ENCODE results near the gene GPR150. TPM values are rescaled to one million over a fixed set of nuclear protein-coding genes. Genes with fewer than 3 reads are reported as not detected.
"Not testable (repeated sequence)": the region's sequence is repeated elsewhere in the genome, so short reads cannot be mapped to it uniquely, and the experiment has no call there.

GPR150 gene
- total and polyA plus RNA-seq, 9 of the 15 experiments (the other 6 are each of a cell fraction or from before 2014, with no cell fraction given) = not detected

GRCh38 chr5:95646226-95646568 is 26.3 kb downstream of the GPR150 start (continued):
- TF ChIP-seq PBX2 (CRISPR knock-in tag; IDR thresholded peaks at IDR 0.05; ENCODE audit: low read depth); NR2C1 (IDR thresholded peaks at IDR 0.05): not testable (repeated sequence)
- 0 out of 2 replicates have a peak, but pooled peaks have one; percentile 9 for TF ChIP-seq PBX2 (tag; conservative IDR thresholded peaks at IDR 0.05; ENCODE audit: low read depth)
- TF ChIP-seq ZBTB26 (CRISPR knock-in tag; IDR thresholded peaks at IDR 0.05) = 0 out of 2 replicates have a peak, but pooled peaks have one; percentile 28
- TF ChIP-seq, protein P1, sequence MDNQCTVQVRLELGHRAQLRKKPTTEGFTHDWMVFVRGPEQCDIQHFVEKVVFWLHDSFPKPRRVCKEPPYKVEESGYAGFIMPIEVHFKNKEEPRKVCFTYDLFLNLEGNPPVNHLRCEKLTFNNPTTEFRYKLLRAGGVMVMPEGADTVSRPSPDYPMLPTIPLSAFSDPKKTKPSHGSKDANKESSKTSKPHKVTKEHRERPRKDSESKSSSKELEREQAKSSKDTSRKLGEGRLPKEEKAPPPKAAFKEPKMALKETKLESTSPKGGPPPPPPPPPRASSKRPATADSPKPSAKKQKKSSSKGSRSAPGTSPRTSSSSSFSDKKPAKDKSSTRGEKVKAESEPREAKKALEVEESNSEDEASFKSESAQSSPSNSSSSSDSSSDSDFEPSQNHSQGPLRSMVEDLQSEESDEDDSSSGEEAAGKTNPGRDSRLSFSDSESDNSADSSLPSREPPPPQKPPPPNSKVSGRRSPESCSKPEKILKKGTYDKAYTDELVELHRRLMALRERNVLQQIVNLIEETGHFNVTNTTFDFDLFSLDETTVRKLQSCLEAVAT (IDR thresholded peaks at IDR 0.05) = peak in 1 of 2 experiments; percentile 81; a peak in 2 of 4 replicates
- 0 out of 2 replicates have a peak, but pooled peaks have one; percentile 0 for TF ChIP-seq TAL1 (IDR thresholded peaks at IDR 0.05)
- peak; percentile 38 for TF ChIP-seq BRD9 (IDR thresholded peaks at IDR 0.05; ENCODE audit: low read depth, partially characterized antibody)
- TF ChIP-seq ZNF445 (CRISPR knock-in tag; IDR thresholded peaks at IDR 0.05; ENCODE audit: low read depth) = 0 out of 2 replicates have a peak, but pooled peaks have one; percentile 58
- 0 out of 2 replicates have a peak, but pooled peaks have one; percentile 27 for TF ChIP-seq ZFP1 (CRISPR knock-in tag; IDR thresholded peaks at IDR 0.05)
- 0 out of 2 replicates have a peak, but pooled peaks have one; percentile 49 for TF ChIP-seq ZNF174 (CRISPR knock-in tag; IDR thresholded peaks at IDR 0.05)
- TF ChIP-seq, protein P2, sequence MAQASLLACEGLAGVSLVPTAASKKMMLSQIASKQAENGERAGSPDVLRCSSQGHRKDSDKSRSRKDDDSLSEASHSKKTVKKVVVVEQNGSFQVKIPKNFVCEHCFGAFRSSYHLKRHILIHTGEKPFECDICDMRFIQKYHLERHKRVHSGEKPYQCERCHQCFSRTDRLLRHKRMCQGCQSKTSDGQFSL (CRISPR knock-in tag; IDR thresholded peaks at IDR 0.05) = not testable (repeated sequence)
- TF ChIP-seq, protein P2 (tag; IDR thresholded peaks at IDR 0.05) = peak in 1 of 2 experiments; percentile 71; a peak in 2 of 4 replicates
- peak; percentile 74; the same call in 1 of the 2 replicates for TF ChIP-seq NR2C1 (tag; IDR thresholded peaks at IDR 0.05)
- 0 out of 2 replicates have a peak, but pooled peaks have one; percentile 78 for TF ChIP-seq MTF1 (CRISPR knock-in tag; IDR thresholded peaks at IDR 0.05; ENCODE audit: borderline replicate concordance)
- 0 out of 2 replicates have a peak, but pooled peaks have one; percentile 17 for TF ChIP-seq SMARCE1 (IDR thresholded peaks at IDR 0.05)
- TF ChIP-seq ZNF444 (CRISPR knock-in tag; IDR thresholded peaks at IDR 0.05) = 0 out of 2 replicates have a peak, but pooled peaks have one; percentile 38
- TF ChIP-seq, protein P3, sequence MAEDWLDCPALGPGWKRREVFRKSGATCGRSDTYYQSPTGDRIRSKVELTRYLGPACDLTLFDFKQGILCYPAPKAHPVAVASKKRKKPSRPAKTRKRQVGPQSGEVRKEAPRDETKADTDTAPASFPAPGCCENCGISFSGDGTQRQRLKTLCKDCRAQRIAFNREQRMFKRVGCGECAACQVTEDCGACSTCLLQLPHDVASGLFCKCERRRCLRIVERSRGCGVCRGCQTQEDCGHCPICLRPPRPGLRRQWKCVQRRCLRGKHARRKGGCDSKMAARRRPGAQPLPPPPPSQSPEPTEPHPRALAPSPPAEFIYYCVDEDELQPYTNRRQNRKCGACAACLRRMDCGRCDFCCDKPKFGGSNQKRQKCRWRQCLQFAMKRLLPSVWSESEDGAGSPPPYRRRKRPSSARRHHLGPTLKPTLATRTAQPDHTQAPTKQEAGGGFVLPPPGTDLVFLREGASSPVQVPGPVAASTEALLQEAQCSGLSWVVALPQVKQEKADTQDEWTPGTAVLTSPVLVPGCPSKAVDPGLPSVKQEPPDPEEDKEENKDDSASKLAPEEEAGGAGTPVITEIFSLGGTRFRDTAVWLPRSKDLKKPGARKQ (CRISPR knock-in tag; IDR thresholded peaks at IDR 0.05) = peak; percentile 91; the same call in 1 of the 2 replicates
- 0 out of 2 replicates have a peak, but pooled peaks have one; percentile 47 for TF ChIP-seq ZNF589 (CRISPR knock-in tag; IDR thresholded peaks at IDR 0.05; ENCODE audit: low read depth)
- 0 out of 4 replicates have a peak, but pooled peaks of 1 of the 2 experiments have one; percentile 18 for TF ChIP-seq FOXA3 (CRISPR knock-in tag; conservative IDR thresholded peaks at IDR 0.05 in 1 of 2, IDR thresholded peaks at IDR 0.05 in 1 of 2)
- peak; percentile 70; the same call in 1 of the 2 replicates for TF ChIP-seq ZNF212 (CRISPR knock-in tag; IDR thresholded peaks at IDR 0.05)
- peak in 1 of 2 experiments; percentile 61; a peak in 2 of 4 replicates for TF ChIP-seq TRIM24 (IDR thresholded peaks at IDR 0.05)
